HEK293 (cell line): ENCODE data around the gene PGM1.

ENCODE experiments used
- CTCF ChIA-PET: fragments of 350-600 bp; formaldehyde crosslinking; extraction: SDS; loops from one replicate; lab custom pipeline; 2021; ENCODE audit warnings: antibody characterized with exemption; lab: Yijun Ruan, JAX
- POLR2A ChIA-PET: fragments of 300-600 bp; formaldehyde crosslinking; extraction: SDS; loops from one replicate; lab custom pipeline; 2020; ENCODE audit warnings: antibody characterized with exemption, inconsistent platforms; lab: Yijun Ruan, JAX
- H3K27ac ChIP-seq: fragments of 200-500 bp; sonication (Bioruptor generic); 2 replicates; pipeline ENCODE4 v1.5.1; 2014; ENCODE audit warnings: low read depth, low read length, control low read depth, inconsistent platforms; ENCODE audit errors: extremely low read depth
- H3K36me3 ChIP-seq, 2 experiments: fragments of 200-500 bp in 1 of 2; sonication (Bioruptor generic) in 1 of 2; 1 replicate in 1 of 2; 2 replicates in 1 of 2; pipeline ENCODE4 v1.5.1; 2014 to 2017; ENCODE audit warnings: inconsistent platforms in 2 of 2, low read length in 2 of 2; ENCODE audit not compliant: control insufficient read depth in 2 of 2, insufficient read depth in 1 of 2
- H3K4me1 ChIP-seq: fragments of 200-500 bp; sonication (Bioruptor generic); 2 replicates; pipeline ENCODE4 v1.5.1; 2014; ENCODE audit warnings: mild to moderate bottlenecking, low read length, inconsistent platforms; ENCODE audit not compliant: control insufficient read depth, insufficient read depth
- H3K4me3 ChIP-seq: 2 replicates; pipeline ENCODE4 v1.5.1; 2011; ENCODE audit warnings: low read depth, mild to moderate bottlenecking, control low read depth, low read length, moderate library complexity
- H3K9me3 ChIP-seq: fragments of 200-500 bp; sonication (Bioruptor generic); 2 replicates; pipeline ENCODE4 v1.5.1; 2014; ENCODE audit warnings: low read depth, low read length, inconsistent platforms; ENCODE audit not compliant: control insufficient read depth, insufficient read depth
- EGR2 ChIP-seq: fragments of 450-650 bp; formaldehyde crosslinking; IDR thresholded peaks from 2 replicates; pipeline ENCODE4 v1.5.1; 2016; ENCODE audit warnings: low read depth, missing biosample characterization, missing genetic modification characterization
- GLI4 ChIP-seq: fragments of 450-650 bp; formaldehyde crosslinking; IDR thresholded peaks from 2 replicates; pipeline ENCODE4 v1.5.1; 2016; ENCODE audit warnings: missing biosample characterization, missing genetic modification characterization
- ZBTB17 ChIP-seq: fragments of 450-650 bp; formaldehyde crosslinking; IDR thresholded peaks from 2 replicates; pipeline ENCODE4 v1.5.1; 2016; ENCODE audit warnings: missing biosample characterization, missing genetic modification characterization
- ZBTB48 ChIP-seq: fragments of 450-650 bp; formaldehyde crosslinking; IDR thresholded peaks from 2 replicates; pipeline ENCODE4 v1.5.1; 2016; ENCODE audit warnings: missing biosample characterization, missing genetic modification characterization
- ZFHX2 ChIP-seq: fragments of 450-650 bp; formaldehyde crosslinking; conservative IDR thresholded peaks from 2 replicates; pipeline ENCODE4 v1.5.1; 2016; ENCODE audit warnings: missing biosample characterization, missing genetic modification characterization
- ZIC2 ChIP-seq: fragments of 450-650 bp; formaldehyde crosslinking; IDR thresholded peaks from 2 replicates; pipeline ENCODE4 v1.5.1; 2016; ENCODE audit warnings: missing biosample characterization, missing genetic modification characterization
- ZNF19 ChIP-seq: fragments of 450-650 bp; formaldehyde crosslinking; IDR thresholded peaks from 2 replicates; pipeline ENCODE4; 2016; ENCODE audit warnings: missing biosample characterization, missing genetic modification characterization, low read depth
- ZNF350 ChIP-seq: fragments of 450-650 bp; formaldehyde crosslinking; IDR thresholded peaks from 2 replicates; pipeline ENCODE4 v1.5.0; 2017; ENCODE audit warnings: missing biosample characterization, mild to moderate bottlenecking, missing genetic modification characterization
- ZNF404 ChIP-seq: fragments of 450-650 bp; formaldehyde crosslinking; IDR thresholded peaks from 2 replicates; pipeline ENCODE4 v1.5.1; 2017; ENCODE audit warnings: missing biosample characterization, missing genetic modification characterization
- ZNF426 ChIP-seq: fragments of 450-650 bp; formaldehyde crosslinking; IDR thresholded peaks from 2 replicates; pipeline ENCODE4 v1.5.1; 2017; ENCODE audit warnings: missing biosample characterization, missing genetic modification characterization, mild to moderate bottlenecking, inconsistent platforms, moderate library complexity
- ZNF473 ChIP-seq: fragments of 450-650 bp; formaldehyde crosslinking; IDR thresholded peaks from 2 replicates; pipeline ENCODE4 v1.5.1; 2017; ENCODE audit warnings: missing biosample characterization, missing genetic modification characterization
- ZNF488 ChIP-seq: fragments of 450-650 bp; formaldehyde crosslinking; IDR thresholded peaks from 2 replicates; pipeline ENCODE4 v1.5.1; 2016; ENCODE audit warnings: missing biosample characterization, missing genetic modification characterization
- ZNF596 ChIP-seq: fragments of 450-650 bp; IDR thresholded peaks from 2 replicates; pipeline ENCODE4 v1.5.0; 2018; ENCODE audit warnings: missing biosample characterization, mild to moderate bottlenecking, missing genetic modification characterization, moderate library complexity
- ZNF610 ChIP-seq: fragments of 450-650 bp; formaldehyde crosslinking; IDR thresholded peaks from 2 replicates; pipeline ENCODE4 v1.5.1; 2016; ENCODE audit warnings: missing biosample characterization, missing genetic modification characterization, borderline replicate concordance
- ZNF664 ChIP-seq: fragments of 450-650 bp; formaldehyde crosslinking; IDR thresholded peaks from 2 replicates; pipeline ENCODE4 v1.5.1; 2016; ENCODE audit warnings: missing biosample characterization, missing genetic modification characterization
- ZNF76 ChIP-seq: fragments of 450-650 bp; formaldehyde crosslinking; IDR thresholded peaks from 2 replicates; pipeline ENCODE4; 2016; ENCODE audit warnings: low read depth, missing biosample characterization, missing genetic modification characterization, borderline replicate concordance
- ZNF837 ChIP-seq: fragments of 450-650 bp; formaldehyde crosslinking; IDR thresholded peaks from 2 replicates; pipeline ENCODE4 v1.5.1; 2016; ENCODE audit warnings: missing biosample characterization, missing genetic modification characterization
- ZSCAN16 ChIP-seq: fragments of 450-650 bp; formaldehyde crosslinking; IDR thresholded peaks from 2 replicates; pipeline ENCODE4 v1.5.1; 2016; ENCODE audit warnings: missing biosample characterization, missing genetic modification characterization
- TF ChIP-seq, protein P1 (sequence below): fragments of 450-650 bp; IDR thresholded peaks from 2 replicates; pipeline ENCODE4 v1.5.1; 2018; ENCODE audit warnings: missing biosample characterization, mild to moderate bottlenecking, missing genetic modification characterization
- TF ChIP-seq, protein P2 (sequence below): fragments of 450-650 bp; formaldehyde crosslinking; IDR thresholded peaks from 2 replicates; pipeline ENCODE4 v1.5.1; 2016; ENCODE audit warnings: missing biosample characterization, missing genetic modification characterization

PGM1 gene

GRCh38 chr1:63674238-63674864 is 81.1 kb downstream of the PGM1 start (continued):
- TF ChIP-seq ZNF76 (tag by site-specific recombination), result no peak
- TF ChIP-seq ZNF473, result no peak
- no peak for TF ChIP-seq GLI4
- no peak for TF ChIP-seq EGR2 (tag by site-specific recombination)
- TF ChIP-seq ZBTB17 (tag by site-specific recombination), result peak; percentile 58
- no peak for TF ChIP-seq ZBTB48
- peak; percentile 93 for TF ChIP-seq ZNF664 (tag by site-specific recombination)
- TF ChIP-seq, protein P1, sequence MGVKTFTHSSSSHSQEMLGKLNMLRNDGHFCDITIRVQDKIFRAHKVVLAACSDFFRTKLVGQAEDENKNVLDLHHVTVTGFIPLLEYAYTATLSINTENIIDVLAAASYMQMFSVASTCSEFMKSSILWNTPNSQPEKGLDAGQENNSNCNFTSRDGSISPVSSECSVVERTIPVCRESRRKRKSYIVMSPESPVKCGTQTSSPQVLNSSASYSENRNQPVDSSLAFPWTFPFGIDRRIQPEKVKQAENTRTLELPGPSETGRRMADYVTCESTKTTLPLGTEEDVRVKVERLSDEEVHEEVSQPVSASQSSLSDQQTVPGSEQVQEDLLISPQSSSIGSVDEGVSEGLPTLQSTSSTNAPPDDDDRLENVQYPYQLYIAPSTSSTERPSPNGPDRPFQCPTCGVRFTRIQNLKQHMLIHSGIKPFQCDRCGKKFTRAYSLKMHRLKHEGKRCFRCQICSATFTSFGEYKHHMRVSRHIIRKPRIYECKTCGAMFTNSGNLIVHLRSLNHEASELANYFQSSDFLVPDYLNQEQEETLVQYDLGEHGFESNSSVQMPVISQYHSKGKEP (tag by site-specific recombination), result no peak
- TF ChIP-seq ZNF837 (tag by site-specific recombination), result no peak
- no peak for TF ChIP-seq ZNF488 (tag by site-specific recombination)
- TF ChIP-seq ZNF19 (tag by site-specific recombination), result no peak
- no peak for TF ChIP-seq ZNF596
- peak; percentile 73; the same call in 1 of the 2 replicates for TF ChIP-seq ZSCAN16
- no peak for TF ChIP-seq ZNF404 (tag by site-specific recombination)
- TF ChIP-seq, protein P2, sequence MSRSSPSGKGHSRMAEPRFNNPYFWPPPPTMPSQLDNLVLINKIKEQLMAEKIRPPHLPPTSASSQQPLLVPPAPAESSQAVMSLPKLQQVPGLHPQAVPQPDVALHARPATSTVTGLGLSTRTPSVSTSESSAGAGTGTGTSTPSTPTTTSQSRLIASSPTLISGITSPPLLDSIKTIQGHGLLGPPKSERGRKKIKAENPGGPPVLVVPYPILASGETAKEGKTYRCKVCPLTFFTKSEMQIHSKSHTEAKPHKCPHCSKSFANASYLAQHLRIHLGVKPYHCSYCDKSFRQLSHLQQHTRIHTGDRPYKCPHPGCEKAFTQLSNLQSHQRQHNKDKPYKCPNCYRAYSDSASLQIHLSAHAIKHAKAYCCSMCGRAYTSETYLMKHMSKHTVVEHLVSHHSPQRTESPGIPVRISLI, result no peak
- TF ChIP-seq ZIC2 (tag by site-specific recombination), result no peak
- no peak for TF ChIP-seq ZNF610 (tag by site-specific recombination)

GRCh38 chr1:63674865-63675419 is 81.7 kb downstream of the PGM1 start:
- TF ChIP-seq ZNF350 (tag by site-specific recombination) (no peak), EGR2 (tag by site-specific recombination) (peak; percentile 62), ZFHX2 (peak; percentile 62)
- CTCF ChIA-PET, result interaction anchor here (0.5 to 3.0 kb wide), 35 partner anchors 8 to 1382 kb away, joined by 3 to 44 read pairs (median 4); no protein-coding TSS in a partner anchor
- H3K27ac ChIP-seq, result no peak overlapping the region
- H3K4me3 ChIP-seq, result no peak overlapping the region
- POLR2A ChIA-PET, result interaction anchor here (0.7 kb wide), 1 partner anchor 194 kb away, joined by 3 read pairs; no protein-coding TSS in a partner anchor
- no peaks in the 10 kb centered on the region for H3K9me3 ChIP-seq
- no peaks in the 10 kb centered on the region for H3K36me3 ChIP-seq
- no peaks in the 10 kb centered on the region; the same call in 1 of the 2 replicates for H3K4me1 ChIP-seq

DNA sequence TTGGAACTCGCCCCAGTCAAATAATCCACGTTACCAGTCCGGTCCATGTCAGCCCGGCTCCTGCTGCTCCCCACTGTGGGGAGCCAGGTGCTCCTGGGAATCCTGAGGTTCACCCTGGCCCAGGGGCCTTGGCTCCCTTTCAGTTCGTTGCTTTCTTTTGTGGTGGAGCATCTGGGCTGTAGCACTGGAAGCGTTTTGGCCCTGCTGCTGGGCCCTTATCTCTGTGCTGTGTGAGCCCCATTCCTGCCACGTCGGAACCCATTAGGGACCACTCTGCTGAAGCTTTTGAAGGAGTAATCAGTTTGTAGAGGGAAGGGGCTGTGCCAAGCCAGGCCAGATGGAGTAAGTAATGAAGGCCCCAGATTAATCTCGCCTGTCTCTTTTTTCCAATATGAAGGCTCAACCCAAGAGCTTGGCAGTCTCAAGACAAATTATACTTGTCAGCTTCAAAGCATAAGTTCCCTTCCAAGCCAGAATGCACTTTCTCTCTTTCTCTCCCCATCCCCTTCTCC is 82.3 kb downstream of the PGM1 start:
- CTCF ChIA-PET, result interaction anchor here (0.6 to 3.0 kb wide), 14 partner anchors 9 to 571 kb away, joined by 3 to 42 read pairs (median 4); no protein-coding TSS in a partner anchor

More for the DNA sequence above, 82.3 kb downstream of the PGM1 start:
- Histone ChIP-seq H3K27ac (no peak overlapping the region), H3K4me1 (no peaks in the 10 kb centered on the region; the same call in 1 of the 2 replicates), H3K36me3 (no peaks in the 10 kb centered on the region), H3K4me3 (no peak overlapping the region), H3K9me3 (no peaks in the 10 kb centered on the region)
- TF ChIP-seq ZIC2 (tag by site-specific recombination) (peak; percentile 36; the same call in 1 of the 2 replicates), ZNF426 (tag by site-specific recombination) (no peak)
- POLR2A ChIA-PET, result no interaction called here
